ENCODE measurements around the gene APPL2. TPM values are rescaled to one million over a fixed set of nuclear protein-coding genes. Genes with fewer than 3 reads are reported as not detected.

APPL2 gene
- total and polyA plus RNA-seq, 2 of the 13 experiments (the other 11 are each of a cell fraction or from before 2014, with no cell fraction given): 9.9 to 11.1 TPM

- Histone ChIP-seq H3K27ac (ENCODE audit: extremely low read length, insufficient read depth, low read length) (no peak overlapping the region), H2AFZ (ENCODE audit: low read length) (no peak overlapping the region), H3K4me3 (replicated peaks in 1 of 3; ENCODE audit: insufficient read depth in 1 of 3, low read depth in 2 of 3, low read length in 3 of 3) (no peak overlapping the region), H3K27me3 (ENCODE audit: control insufficient read depth in 1 of 2, insufficient read depth in 2 of 2, low read length in 2 of 2) (no peaks in the 10 kb centered on the region), H3K4me2 (ENCODE audit: low read depth, low read length) (no peak overlapping the region), H3K79me2 (ENCODE audit: insufficient read depth, low read length) (peaks cover 7% of the 10 kb centered on the region), H3K36me3 (replicated peaks in 1 of 2; ENCODE audit: control insufficient read depth in 1 of 2, insufficient read depth in 2 of 2, low read length in 2 of 2) (peaks cover 8 to 17% of the 10 kb centered on the region in 2 experiments; a peak in 4 of 5 replicates), H3K9me3 (ENCODE audit: low read length) (no peaks in the 10 kb centered on the region), H3K4me1 (ENCODE audit: insufficient read depth, low read length) (peaks cover 19% of the 10 kb centered on the region), H3K9ac (ENCODE audit: insufficient read depth, low read depth, low read length) (no peak overlapping the region), H4K20me1 (ENCODE audit: insufficient read depth, low read length) (no peaks in the 10 kb centered on the region)
- FAIRE-seq (no peak), DNase-seq (ENCODE audit: low spot score) (no peak), ATAC-seq (no peak)
- in situ Hi-C loops (cut with HindIII; ENCODE audit: extremely low pct_ligation_motif_present, low pct_unique_long_range_greater_than_20kb) (no loop called here), intact Hi-C loops (cut with micrococcal nuclease; ENCODE audit: unreplicated experiment) (no loop called here)
- TF ChIP-seq MAFK (conservative IDR thresholded peaks at IDR 0.05 in 1 of 2, IDR thresholded peaks at IDR 0.05 in 1 of 2; ENCODE audit: low read length in 2 of 2) (peak in 1 of 2 experiments; percentile 33; a peak in 1 of 4 replicates), ZNF615 (CRISPR knock-in tag; IDR thresholded peaks at IDR 0.05; ENCODE audit: borderline replicate concordance) (no peak)
- POLR2A ChIA-PET: no interaction called here
- no TSS peak for BruUV-seq (replicated peaks)
- 96% methylated on average over 1 of the region's 1 CpG for WGBS (ENCODE audit: low lambda C conversion rate)
- CTCF ChIA-PET (ENCODE audit: low intra/inter-chr PET ratio, low total read pairs): no interaction called here
Observed at GRCh38 chr12:105228494-105228893, 7.5 kb downstream of the APPL2 start.

- BruUV-seq (replicated peaks): no TSS peak
- 91% methylated on average over 3 of the region's 3 CpGs for WGBS (ENCODE audit: low lambda C conversion rate)
- ATAC-seq: no peak
- Histone ChIP-seq H4K20me1 (ENCODE audit: insufficient read depth, low read length) (no peaks in the 10 kb centered on the region), H3K79me2 (ENCODE audit: insufficient read depth, low read length) (peaks cover 4% of the 10 kb centered on the region), H3K4me2 (ENCODE audit: low read depth, low read length) (no peak overlapping the region), H3K4me3 (replicated peaks in 1 of 3; ENCODE audit: insufficient read depth in 1 of 3, low read depth in 2 of 3, low read length in 3 of 3) (no peak overlapping the region), H3K27me3 (ENCODE audit: control insufficient read depth in 1 of 2, insufficient read depth in 2 of 2, low read length in 2 of 2) (no peaks in the 10 kb centered on the region), H3K9me3 (ENCODE audit: low read length) (no peaks in the 10 kb centered on the region), H2AFZ (ENCODE audit: low read length) (no peak overlapping the region), H3K9ac (ENCODE audit: insufficient read depth, low read depth, low read length) (no peak overlapping the region), H3K36me3 (replicated peaks in 1 of 2; ENCODE audit: control insufficient read depth in 1 of 2, insufficient read depth in 2 of 2, low read length in 2 of 2) (peaks cover 8 to 22% of the 10 kb centered on the region in 2 experiments; a peak in 4 of 5 replicates), H3K4me1 (ENCODE audit: insufficient read depth, low read length) (peaks cover 13% of the 10 kb centered on the region), H3K27ac (ENCODE audit: extremely low read length, insufficient read depth, low read length) (no peak overlapping the region)
- ChIA-PET POLR2A (no interaction called here), CTCF (ENCODE audit: low intra/inter-chr PET ratio, low total read pairs) (no interaction called here)
- no peak for DNase-seq (ENCODE audit: low spot score)
- in situ Hi-C loops (cut with HindIII; ENCODE audit: extremely low pct_ligation_motif_present, low pct_unique_long_range_greater_than_20kb): no loop called here
- intact Hi-C loops (cut with micrococcal nuclease; ENCODE audit: unreplicated experiment): no loop called here
- FAIRE-seq: no peak
- no peak for TF ChIP-seq BHLHE40 (IDR thresholded peaks at IDR 0.05; ENCODE audit: low read length)
- no peak for TF ChIP-seq SETDB1 (CRISPR knock-in tag; IDR thresholded peaks at IDR 0.05; ENCODE audit: borderline replicate concordance)
- no peak for TF ChIP-seq ZNF597 (CRISPR knock-in tag; IDR thresholded peaks at IDR 0.05)
- no peak for TF ChIP-seq DNMT1 (CRISPR knock-in tag; IDR thresholded peaks at IDR 0.05)
Observed at GRCh38 chr12:105227879-105228278, 8.1 kb downstream of the APPL2 start.
